ENCODE data around the gene PAK5. TPM values are rescaled to one million over a fixed set of nuclear protein-coding genes. Genes with fewer than 3 reads are reported as not detected.
A peak's percentile ranks its signal among the peaks of the same experiment; 100 is the strongest.

The PAK5 gene
- total and polyA plus RNA-seq, 2 of the 13 experiments (the other 11 are each of a cell fraction or from before 2014, with no cell fraction given), result not detected

- TF ChIP-seq AKNA (CRISPR knock-in tag; IDR thresholded peaks at IDR 0.05; ENCODE audit: borderline replicate concordance), result no peak
- TF ChIP-seq POLR2G (IDR thresholded peaks at IDR 0.05; ENCODE audit: low read depth, low read length), result no peak
- no peak for TF ChIP-seq ZNF180 (CRISPR knock-in tag; IDR thresholded peaks at IDR 0.05; ENCODE audit: borderline replicate concordance, low read depth)
Measured at GRCh38 chr20:9627219-9627618, 211.7 kb downstream of the PAK5 start (continued).

- Histone ChIP-seq H2AFZ (ENCODE audit: low read length) (no peak overlapping the region), H3K4me2 (ENCODE audit: low read depth, low read length) (no peak overlapping the region), H3K79me2 (ENCODE audit: insufficient read depth, low read length) (no peaks in the 10 kb centered on the region), H3K36me3 (replicated peaks in 1 of 2; ENCODE audit: control insufficient read depth in 1 of 2, insufficient read depth in 2 of 2, low read length in 2 of 2) (no peaks in the 10 kb centered on the region), H3K9ac (ENCODE audit: insufficient read depth, low read depth, low read length) (no peak overlapping the region), H3K4me1 (ENCODE audit: insufficient read depth, low read length) (no peaks in the 10 kb centered on the region), H3K4me3 (replicated peaks in 1 of 3; ENCODE audit: insufficient read depth in 1 of 3, low read depth in 2 of 3, low read length in 3 of 3) (no peak overlapping the region), H3K27me3 (ENCODE audit: control insufficient read depth in 1 of 2, insufficient read depth in 2 of 2, low read length in 2 of 2) (no peaks in the 10 kb centered on the region), H4K20me1 (ENCODE audit: insufficient read depth, low read length) (no peaks in the 10 kb centered on the region), H3K9me3 (ENCODE audit: low read length) (no peaks in the 10 kb centered on the region), H3K27ac (ENCODE audit: extremely low read length, insufficient read depth, low read length) (no peak overlapping the region)
- no peak for FAIRE-seq
- DNase-seq (ENCODE audit: low spot score), result no peak
- POLR2A ChIA-PET, result no interaction called here
- ATAC-seq, result no peak
- intact Hi-C loops (cut with micrococcal nuclease; ENCODE audit: unreplicated experiment) (no loop called here), in situ Hi-C loops (cut with HindIII; ENCODE audit: extremely low pct_ligation_motif_present, low pct_unique_long_range_greater_than_20kb) (no loop called here)
- 5% methylated on average over 3 of the region's 3 CpGs for WGBS (ENCODE audit: low lambda C conversion rate)
- no TSS peak for BruUV-seq (replicated peaks)
- peak; percentile 25; the same call in 1 of the 2 replicates for TF ChIP-seq RFX1 (IDR thresholded peaks at IDR 0.05)
- TF ChIP-seq CREBL2 (CRISPR knock-in tag; IDR thresholded peaks at IDR 0.05; ENCODE audit: borderline replicate concordance), result no peak
- TF ChIP-seq ZEB1 (IDR thresholded peaks at IDR 0.05; ENCODE audit: insufficient replicate concordance, low read depth), result no peak
- no peak for TF ChIP-seq ZNF180 (CRISPR knock-in tag; IDR thresholded peaks at IDR 0.05; ENCODE audit: borderline replicate concordance, low read depth)
- no peak for TF ChIP-seq GABPA (IDR thresholded peaks at IDR 0.05; ENCODE audit: low read depth, low read length)
- TF ChIP-seq GABPA (CRISPR knock-in tag; IDR thresholded peaks at IDR 0.05; ENCODE audit: low read depth), result 0 out of 2 replicates have a peak, but pooled peaks have one; percentile 7
- TF ChIP-seq AKNA (CRISPR knock-in tag; IDR thresholded peaks at IDR 0.05; ENCODE audit: borderline replicate concordance), result no peak
- no peak for TF ChIP-seq ZKSCAN1 (IDR thresholded peaks at IDR 0.05; ENCODE audit: low read length)
- CTCF ChIA-PET (ENCODE audit: low intra/inter-chr PET ratio, low total read pairs), result no interaction called here
Measured at GRCh38 chr20:9626357-9626756, 212.5 kb downstream of the PAK5 start.
